GM19351 (cell line): Measurements from ENCODE around the gene LAMA2.

Experiments
- ATAC-seq: cut with Tn5 transposase; IDR thresholded peaks from one replicate; pipeline ENCODE4 v1.9.1; 2021; ENCODE audit warnings: mild to moderate bottlenecking, moderate library complexity; ENCODE audit not compliant: unreplicated experiment

The LAMA2 gene

DNA sequence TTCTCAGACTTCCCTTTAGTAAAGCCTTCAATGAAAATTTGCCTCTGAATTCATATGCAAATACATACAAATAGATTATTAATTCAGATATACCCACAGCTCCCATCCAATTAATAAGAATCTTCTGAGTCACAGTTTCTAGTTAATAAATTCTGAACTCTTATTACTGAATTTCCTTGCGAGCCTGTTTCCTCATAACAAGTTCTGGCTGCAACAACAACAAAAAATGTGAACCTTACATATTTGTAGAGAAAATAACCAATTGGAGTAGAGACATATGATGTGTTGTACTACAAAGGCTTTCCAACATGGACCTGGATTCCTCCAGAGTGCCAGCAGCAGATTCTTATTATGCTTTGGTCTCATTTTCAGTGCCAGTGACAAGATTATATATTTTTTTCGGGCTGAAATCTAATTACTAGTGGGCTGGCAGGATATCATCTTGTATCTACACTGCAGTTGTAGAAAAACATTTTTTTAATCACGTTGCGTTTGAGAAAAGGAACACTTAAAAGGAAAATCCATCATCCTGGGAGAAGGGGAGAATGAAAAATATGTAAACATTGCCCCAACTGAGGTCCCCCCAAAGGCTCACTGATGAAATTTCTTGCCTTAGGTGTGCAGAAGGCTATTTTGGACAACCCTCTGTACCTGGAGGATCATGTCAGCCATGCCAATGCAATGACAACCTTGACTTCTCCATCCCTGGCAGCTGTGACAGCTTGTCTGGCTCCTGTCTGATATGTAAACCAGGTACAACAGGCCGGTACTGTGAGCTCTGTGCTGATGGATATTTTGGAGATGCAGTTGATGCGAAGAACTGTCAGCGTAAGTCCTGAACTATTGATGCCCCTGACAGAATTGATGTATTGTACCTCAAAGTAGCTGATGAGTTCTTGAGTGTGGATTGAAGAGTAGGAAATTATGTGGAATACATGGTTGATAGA is 404.6 kb downstream of the LAMA2 start:
- no peak for ATAC-seq

DNA sequence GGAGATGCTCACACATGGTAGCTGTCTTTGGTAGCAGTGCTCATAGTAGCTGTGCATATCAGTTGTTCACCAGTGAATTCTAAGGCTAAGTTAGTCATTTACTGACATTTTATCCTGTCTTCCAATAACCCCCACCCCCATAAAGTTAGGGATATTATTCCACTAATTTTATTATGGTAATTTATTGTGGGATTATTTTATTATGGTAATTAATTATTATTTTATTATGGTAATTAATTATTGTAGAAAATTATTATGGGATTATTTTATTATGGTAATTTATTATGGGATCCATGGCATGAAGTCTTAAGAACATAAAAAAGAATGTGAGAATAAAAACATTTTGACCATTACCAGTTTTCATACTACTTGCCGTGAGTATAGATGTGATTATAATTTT is 406.5 kb downstream of the LAMA2 start:
- ATAC-seq = no peak

DNA sequence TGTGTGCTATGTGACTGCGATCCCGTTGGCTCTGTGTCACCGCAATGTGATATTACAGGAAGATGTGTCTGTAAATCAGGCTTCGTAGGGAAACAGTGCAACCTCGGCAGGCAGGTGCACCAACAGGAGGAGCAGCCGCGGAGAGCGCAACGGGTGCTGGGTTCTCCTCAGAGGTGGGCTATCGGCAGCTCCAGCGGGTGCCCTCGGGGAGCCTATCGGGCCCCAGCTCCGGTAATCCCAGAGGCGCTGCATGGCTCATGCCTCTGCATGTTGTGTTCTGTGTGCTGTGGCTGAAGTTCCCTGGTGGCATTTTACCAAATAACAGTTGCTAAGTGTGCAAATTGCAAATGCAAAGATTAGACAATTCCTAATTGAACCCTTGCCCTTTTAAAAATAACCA is 409.9 kb downstream of the LAMA2 start:
- ATAC-seq = no peak

DNA sequence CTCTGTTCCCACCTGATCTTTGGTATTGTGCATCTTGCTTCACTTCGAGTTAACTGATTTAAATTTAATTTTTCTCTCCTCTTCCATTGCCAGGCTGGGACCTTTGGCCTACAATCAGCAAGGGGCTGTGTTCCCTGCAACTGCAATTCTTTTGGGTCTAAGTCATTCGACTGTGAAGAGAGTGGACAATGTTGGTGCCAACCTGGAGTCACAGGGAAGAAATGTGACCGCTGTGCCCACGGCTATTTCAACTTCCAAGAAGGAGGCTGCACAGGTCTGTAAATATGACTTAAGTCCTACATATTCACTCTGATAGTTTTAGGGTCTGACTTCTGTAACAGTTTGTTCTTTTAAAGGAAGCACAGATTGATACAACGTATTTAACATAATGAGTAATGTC is 414.7 kb downstream of the LAMA2 start:
- no peak for ATAC-seq

DNA sequence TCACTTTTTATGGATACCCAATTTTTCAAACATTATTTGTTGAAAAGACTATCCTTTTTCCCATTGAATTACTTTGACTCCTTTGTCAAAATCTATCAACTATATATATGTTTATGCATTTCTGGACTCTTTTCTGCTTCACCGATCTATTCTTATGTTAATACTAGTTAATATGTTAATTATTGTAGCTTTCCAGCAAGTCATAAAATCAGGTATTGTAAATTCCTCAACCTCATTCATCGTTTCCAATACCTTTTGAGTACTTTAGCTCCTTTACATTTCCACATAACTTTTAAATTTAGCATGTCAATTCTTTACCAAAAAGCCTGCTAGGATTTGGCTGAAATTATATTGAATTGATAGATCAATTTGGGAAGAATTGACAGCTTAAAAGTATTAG is 419.7 kb downstream of the LAMA2 start:
- no peak for ATAC-seq

DNA sequence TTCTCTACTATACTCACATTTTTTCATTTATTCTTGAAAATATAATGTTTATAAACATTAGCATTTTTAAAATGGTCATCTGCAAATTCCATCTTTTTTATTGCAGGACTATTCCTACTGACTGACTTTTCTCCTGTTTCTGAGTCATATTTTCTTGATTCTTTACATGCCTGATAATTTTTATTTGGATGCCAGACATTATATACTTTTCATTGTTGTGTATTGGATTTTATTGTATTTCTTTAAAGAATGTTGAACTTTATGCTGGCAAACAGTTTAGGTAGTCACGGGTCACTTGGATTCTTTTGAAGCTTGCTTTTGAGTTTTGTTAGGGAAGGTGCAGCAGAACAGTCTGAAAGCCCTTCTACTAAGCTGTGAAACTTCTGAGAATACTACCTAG is 423.9 kb downstream of the LAMA2 start:
- ATAC-seq = no peak

DNA sequence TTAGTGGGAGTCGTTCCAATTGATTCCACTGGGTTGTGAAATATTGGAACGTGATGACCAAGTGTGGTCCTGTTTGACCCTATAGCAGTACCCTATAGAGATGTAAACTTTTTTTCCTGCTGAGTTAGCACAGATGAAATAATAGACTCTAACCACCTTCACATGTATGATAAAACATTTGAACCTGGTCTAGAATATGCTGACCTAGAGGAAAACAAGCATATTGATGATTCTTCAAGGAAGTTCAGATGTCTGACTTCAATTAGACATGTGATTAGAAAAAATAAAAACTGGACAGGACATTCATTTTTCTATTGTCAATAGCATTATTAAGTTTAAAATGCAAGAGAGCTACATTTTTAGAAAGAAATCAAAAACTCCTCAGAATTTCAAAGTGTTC is 424.9 kb downstream of the LAMA2 start:
- no peak for ATAC-seq

DNA sequence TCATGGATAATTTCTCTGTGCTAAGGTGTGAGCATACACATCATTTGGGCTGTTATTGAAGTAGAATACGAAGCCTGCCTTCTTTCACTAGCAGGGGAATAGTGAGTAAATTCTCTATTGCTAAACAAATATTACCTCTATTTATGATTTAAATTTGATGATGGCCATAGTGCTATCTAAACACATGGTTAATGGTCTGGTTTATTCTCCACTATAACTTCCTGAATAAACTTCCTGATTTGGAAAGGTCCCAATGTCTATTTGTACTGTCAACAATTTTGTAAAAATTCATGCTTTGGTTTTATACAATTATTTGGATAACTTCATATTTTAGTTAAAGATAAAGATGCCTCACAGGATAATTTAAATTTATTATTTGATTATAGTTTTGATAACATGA is 426.2 kb downstream of the LAMA2 start:
- ATAC-seq = no peak

DNA sequence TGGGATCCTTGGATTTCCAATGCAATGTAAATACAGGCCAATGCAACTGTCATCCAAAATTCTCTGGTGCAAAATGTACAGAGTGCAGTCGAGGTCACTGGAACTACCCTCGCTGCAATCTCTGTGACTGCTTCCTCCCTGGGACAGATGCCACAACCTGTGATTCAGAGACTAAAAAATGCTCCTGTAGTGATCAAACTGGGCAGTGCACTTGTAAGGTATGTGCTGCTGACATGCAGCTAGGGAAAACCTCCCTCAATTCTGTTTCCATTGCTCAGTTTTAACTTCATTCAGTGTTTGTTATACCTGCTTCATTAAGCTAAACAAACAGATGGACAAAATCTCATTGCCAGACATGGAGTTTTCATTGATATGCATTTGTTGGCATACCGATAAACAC is 429.9 kb downstream of the LAMA2 start:
- no peak for ATAC-seq

DNA sequence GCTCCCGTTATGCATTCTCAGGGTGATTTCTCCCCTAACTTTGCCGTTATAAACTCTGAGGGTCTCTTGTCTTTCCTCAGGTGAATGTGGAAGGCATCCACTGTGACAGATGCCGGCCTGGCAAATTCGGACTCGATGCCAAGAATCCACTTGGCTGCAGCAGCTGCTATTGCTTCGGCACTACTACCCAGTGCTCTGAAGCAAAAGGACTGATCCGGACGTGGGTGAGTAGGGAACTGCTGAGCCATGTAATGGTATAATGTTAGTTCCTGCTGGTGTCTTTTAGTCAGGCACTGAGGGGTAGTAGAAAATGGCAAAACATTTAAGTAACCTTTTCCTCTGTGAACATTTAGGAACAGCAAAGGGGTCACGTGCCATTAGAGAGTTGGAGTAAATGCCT is 431.6 kb downstream of the LAMA2 start:
- no peak for ATAC-seq

DNA sequence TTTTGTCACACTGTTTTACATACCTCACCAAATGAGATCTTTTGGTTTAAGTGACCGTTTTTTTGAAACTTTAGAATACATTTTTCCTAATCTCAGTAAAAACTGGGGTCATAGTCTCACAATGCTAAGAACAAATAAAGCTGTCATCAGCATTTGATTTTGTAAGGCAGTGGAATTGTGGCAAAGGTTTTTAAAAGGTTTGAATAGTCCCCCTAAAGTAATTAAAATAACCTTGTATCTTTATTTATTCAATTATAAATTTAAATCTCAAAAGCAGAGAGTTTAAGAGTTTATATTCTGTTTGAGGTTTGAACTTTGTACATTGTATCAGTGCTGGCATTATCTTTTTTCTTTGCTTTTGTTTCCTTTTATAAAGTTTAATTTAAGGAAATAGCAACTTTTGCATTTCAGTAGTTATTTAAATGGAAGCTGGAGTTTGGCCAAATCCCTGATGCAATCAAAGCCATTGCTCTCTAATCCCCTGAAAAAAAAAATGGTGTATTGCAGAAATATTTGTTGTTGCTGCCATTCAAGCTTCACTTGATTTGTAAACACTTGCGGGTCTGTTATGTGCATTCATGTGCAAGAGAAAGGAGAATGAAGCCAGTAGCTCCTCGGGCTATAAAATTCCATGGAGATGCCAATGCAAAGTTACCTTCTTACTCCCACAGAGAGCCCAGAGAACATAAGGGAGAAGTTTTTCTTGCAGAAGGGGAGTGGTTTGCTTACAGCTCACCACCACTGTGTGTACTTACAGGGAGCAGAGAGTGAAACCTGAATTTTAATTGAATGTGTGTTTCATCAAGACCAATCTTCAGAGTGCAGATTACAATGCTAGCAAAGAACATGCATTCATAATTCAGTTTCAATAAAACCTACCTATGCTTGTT is 435.2 kb downstream of the LAMA2 start:
- no peak for ATAC-seq

DNA sequence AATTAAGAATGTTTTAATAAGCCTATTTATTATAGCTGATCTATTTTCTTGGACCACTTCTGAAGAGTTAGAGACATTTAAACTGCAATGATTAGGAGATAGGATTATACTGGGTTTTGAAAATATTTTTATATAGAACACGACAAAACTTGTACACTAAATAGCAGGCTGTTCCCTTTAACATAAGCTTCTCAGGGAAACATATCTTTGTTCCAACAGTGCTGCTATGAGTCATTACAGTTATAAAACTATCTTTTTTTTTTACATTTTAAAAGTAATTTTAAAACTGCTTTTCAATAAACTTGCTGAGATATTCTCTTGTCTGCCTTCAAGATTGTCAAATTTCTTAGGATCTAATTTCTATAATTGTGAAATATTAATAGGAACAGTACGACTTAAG is 438.0 kb downstream of the LAMA2 start:
- ATAC-seq = no peak

DNA sequence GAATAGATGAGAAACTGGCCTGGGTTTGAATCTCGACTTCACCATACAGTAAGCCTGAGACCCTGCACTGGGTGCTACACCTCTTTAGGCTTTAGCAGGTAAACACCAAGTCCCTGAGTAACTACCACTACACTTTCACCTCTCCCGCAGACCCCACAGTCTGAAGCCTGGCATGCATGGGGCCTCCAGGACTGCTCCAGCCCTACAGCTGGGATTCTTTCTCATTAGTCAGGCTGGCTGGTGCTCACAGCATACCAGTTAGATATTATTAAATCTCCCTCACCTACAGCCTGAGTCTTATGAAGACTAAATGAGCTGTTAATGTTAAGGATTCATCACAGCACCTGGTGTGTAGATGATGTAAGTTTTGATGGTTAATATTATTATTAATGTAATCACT is 438.4 kb downstream of the LAMA2 start:
- ATAC-seq = no peak

DNA sequence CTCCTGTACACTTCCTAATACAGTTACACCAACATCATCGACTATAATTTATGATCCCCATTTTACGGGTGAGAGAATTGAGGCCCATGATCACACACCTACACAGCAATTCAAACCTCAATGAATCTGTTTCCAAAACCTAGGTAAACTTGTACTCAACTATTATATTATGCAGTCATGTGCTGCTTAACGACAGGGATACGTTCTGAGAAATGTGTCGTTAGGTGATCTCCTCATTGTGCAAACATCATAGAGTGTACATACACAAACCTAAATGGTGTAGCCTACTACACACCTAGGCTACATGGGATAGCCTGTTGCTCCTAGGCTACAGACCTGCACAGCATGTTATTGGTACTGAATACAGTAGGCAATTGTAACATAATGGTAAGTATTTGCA is 441.4 kb downstream of the LAMA2 start:
- ATAC-seq = no peak

DNA sequence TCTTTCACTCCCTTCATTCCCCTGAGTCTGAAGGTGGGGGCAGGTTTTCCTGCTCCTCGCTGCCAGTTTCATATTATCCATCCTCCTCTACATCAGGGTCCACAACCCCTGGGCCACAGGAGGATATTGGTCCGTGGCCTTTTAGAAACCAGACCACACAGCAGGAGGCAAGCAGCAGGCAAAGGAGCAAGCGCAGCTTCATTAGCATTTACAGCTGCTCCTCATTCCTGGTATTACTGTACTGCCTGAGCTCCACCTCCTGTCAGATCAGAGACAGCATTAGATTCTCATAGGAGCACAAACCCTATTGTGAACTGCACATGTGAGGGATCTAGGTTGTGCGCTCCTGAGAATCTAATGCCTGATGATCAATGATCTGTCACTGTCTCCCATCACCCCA is 446.7 kb downstream of the LAMA2 start:
- no peak for ATAC-seq

DNA sequence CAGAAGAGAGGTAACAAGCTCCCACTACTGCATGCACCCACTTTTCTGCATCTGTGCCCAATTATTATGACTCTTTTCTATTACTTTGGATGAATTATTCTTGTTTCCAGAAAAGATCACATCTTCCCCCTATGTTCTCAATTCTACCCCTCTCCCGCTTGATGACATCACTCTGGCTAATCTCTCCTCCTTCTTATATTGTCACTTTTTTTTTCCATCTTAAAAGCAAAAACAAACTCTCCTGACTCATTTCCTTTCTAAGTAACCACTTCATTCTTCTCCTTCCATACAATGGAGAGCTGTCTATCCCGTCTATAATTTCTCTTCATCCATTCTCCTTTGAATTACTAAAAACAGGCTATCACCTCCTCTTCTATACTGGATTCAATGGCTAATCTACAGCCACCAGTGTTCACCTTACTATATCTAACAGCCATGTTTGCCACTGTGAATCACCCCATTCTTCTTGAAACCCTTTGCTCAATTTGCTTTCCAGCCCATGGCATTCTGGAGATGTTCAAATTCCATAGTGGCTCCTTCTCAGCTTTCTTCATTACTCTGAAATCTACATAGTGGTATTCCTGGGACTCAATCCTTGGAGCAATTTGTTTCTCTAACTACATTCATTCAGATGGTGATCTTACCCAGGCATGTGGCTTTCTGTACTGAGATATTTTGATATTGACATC is 448.7 kb downstream of the LAMA2 start:
- ATAC-seq = no peak

DNA sequence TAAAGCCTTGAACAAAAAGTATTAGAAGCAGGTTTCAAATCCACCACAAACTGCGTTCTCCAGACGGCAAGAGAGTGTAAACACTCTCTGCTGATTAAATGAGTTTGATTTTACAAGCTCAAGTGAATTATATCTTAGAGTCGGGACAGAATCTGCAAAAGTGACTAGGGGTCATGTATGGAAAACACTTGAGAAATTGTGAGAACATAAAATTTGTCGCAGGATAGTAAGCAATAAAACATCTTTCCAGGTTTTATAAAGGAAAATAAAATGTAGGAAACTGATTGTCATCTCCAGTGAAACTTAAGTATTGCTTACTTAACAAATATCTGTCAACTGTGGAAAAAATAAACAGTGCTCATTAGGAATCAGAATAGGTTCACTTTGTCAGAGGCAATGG is 452.9 kb downstream of the LAMA2 start:
- ATAC-seq = no peak

DNA sequence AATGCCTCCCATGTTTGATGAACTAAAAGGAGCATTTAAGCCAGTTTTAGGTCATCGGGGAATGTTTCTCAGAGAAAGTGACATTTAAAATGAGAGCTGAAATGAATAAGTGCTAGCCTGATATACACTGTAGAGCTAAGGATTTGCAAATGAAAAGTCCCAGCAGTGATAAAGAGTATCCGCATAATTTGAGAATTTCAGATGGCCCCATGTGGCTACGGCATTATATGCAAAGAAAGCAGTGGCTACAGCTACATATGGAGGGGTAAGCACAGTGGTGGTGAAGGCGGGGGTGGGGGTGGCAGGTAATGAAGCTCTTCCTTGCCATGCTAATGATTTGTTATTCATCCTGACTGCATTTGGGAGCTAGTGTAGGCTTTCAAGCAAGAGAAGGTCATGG is 455.7 kb downstream of the LAMA2 start:
- no peak for ATAC-seq

DNA sequence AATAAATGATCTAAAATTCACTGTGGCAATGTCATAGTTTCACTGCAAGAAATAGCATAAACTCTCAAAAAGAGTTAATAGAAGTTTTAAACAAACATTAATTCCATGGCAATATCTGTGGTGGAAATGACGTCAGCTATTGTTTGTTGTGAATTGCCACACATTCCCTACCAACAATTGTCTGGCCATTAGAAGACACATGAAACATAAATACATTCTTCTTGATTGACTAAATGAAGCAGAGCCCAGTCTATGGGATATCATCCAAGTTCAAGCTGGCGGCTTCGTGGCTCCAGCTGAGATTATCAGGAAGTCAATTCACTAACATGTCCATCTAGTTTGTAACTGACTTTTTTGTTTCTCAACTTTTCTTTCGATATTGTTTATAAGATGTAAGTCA is 458.0 kb downstream of the LAMA2 start:
- no peak for ATAC-seq

DNA sequence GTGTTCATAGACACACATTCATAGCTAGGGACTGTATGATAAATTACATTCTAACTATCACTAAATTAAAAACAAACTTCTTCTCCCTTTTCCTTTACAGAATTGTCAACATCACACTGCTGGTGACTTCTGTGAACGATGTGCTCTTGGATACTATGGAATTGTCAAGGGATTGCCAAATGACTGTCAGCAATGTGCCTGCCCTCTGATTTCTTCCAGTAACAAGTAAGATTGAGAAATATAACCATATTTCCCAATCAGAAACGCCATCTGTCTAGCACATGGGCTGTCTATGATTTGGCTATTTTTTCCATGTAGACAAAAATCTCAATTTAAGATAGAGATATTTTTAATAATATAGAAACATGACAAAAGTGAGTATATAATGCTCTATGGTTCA is 459.3 kb downstream of the LAMA2 start:
- ATAC-seq = no peak

DNA sequence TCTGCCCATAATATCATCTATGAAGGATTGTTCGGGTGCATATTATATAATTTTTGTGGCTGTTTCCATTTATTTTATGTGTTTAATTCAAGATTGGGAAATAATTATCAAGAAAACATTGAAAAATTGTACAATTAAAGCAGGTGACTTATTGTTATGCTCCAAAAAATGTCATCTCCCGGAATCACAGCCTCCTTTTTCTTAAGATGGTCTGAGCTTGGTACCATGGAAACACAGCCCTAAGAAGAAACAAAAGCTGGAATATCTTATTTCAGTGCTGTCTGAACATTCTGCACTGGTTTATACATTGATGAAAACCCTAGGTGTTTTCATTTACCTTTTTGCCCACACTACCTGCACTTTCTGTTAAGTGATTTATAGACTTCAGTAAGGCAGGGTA is 459.9 kb downstream of the LAMA2 start:
- no peak for ATAC-seq
